Hematopoietic multipotent progenitor cell treated with erythropoietin and hydrocortisone succinate and interleukin-3 and kit ligand, for 8 days (in vitro differentiated cells): ENCODE data around the gene MXD1.
"Not testable (repeated sequence)": the region's sequence is repeated elsewhere in the genome, so short reads cannot be mapped to it uniquely, and the experiment has no call there.

ENCODE experiments used
- DNase-seq: peaks from one replicate; pipeline ENCODE4 v3.0.0-alpha.2; 2015

Gene MXD1

GRCh38 chr2:69933839-69934613, 19.1 kb downstream of the MXD1 start:
- no peak for DNase-seq

DNA sequence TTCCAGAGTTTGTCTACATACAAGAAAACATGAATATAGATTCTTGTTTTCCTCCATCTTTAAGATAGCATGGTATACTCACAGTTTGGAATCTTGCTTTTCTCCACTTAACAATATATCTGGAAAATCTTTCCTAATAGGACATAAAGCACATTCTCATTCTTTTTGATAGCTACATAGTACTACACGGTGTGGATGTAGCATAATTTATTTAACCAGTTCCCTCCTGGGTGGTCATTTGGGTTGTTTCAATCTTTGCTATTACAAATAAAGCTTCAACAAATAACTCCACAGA, 19.7 kb downstream of the MXD1 start:
- DNase-seq = no peak

DNA sequence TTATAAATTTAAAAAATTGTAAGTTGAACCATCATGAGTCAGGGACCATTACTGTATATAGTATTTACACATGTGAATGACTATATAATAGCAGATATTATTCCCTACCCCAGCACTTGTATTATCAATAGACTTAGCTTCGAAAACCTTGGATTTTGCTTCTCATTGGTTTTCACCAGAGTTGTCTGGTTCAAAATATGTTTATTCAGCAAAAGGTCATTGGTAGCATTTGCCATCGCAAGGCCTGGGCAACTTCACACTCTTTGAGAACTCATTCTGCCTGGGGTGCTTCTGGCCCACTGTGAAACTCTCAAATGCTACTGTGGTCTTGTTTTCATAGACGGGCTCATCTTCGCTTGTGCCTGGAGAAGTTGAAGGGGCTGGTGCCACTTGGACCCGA, 20.1 kb downstream of the MXD1 start:
- DNase-seq = no peak

DNA sequence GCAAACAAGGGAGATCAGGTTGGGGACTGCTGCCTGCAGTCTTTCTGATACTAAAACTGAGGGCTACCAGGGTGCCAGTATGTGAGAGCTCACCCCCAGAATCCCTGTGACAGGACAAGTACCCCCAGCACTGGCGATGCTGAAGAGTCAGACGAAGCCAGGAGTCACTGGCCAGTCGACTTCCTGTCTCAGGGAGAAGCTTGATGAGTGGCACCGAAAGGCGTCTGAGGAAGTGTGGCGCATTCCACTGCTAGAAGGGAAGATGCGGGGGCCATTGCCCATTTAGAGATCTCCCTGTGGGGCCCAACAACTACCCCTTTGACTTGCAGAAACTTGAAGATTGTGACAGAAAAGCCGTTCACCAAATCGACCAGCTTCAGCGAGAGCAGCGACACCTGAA, 22.0 kb downstream of the MXD1 start:
- no peak for DNase-seq

DNA sequence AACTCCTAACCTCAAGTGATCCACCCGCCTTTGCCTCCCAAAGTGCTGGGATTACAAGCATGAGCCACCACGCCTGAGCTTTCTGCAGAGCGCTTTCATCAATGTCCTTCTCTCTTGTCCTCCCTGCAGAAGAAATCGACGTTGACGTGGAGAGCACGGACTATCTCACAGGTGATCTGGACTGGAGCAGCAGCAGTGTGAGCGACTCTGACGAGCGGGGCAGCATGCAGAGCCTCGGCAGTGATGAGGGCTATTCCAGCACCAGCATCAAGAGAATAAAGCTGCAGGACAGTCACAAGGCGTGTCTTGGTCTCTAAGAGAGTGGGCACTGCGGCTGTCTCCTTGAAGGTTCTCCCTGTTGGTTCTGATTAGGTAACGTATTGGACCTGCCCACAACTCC, 23.1 kb downstream of the MXD1 start:
- DNase-seq = no peak

DNA sequence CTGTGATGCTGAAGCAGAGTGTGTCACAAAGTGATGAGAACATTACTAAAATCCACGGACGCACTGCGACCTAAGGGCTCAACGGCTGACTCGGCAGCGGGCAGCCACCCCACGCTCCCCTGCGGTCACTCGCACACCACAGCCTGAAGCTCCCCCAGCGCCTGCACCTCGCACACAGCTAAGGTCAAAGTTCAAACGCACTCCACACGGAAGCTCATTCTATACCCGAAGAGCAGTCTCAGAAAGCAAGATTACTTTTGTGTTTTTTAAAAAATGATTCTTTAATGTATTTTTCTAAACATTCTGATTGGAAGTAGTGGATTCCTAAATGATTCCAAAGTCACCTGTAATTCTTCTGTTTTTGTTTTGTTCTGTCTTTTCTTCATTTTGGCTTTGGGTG, 24.8 kb downstream of the MXD1 start:
- no peak for DNase-seq

- DNase-seq = no peak
Measured at GRCh38 chr2:69940691-69941090, 25.8 kb downstream of the MXD1 start.

DNA sequence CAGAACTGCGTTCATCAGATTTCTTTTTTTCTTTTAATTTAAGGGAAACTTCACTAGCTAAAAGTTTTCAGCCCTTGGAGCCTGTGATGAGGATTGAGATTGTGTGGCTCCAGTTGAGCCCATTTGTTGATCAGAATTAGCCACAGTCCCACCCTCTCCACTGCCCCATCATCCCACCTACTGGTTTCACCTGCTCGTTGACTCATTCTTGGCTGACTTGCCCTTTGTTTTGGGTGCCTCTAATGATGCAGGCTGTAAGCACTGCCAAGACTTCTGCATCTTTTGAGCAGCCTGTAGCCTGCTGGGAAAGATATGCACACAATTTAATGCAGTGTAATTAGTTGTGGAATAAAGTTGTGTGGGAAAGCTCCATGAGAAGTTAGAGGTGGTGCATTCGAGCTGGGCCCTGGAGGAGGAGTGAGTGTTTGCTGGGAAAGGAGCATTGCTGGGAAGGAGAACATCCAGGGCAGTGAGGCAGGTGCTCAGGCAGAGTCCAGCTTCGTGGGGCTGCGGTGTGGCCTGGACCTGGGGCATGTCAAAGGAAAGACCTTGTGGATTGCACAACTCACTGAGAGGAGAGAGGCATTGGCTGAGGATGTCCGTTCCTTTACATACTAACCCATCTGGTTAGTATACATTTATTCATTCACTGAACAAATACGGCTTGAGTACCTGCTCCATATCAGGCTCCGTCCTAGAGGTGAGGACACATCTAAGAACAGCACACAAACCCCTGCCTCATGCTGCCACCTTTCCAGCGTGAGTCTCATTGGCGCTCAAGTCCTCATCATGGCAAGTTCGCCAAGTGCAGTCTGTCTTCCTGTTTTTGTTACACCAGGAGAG, 28.3 kb downstream of the MXD1 start:
- no peak for DNase-seq

DNA sequence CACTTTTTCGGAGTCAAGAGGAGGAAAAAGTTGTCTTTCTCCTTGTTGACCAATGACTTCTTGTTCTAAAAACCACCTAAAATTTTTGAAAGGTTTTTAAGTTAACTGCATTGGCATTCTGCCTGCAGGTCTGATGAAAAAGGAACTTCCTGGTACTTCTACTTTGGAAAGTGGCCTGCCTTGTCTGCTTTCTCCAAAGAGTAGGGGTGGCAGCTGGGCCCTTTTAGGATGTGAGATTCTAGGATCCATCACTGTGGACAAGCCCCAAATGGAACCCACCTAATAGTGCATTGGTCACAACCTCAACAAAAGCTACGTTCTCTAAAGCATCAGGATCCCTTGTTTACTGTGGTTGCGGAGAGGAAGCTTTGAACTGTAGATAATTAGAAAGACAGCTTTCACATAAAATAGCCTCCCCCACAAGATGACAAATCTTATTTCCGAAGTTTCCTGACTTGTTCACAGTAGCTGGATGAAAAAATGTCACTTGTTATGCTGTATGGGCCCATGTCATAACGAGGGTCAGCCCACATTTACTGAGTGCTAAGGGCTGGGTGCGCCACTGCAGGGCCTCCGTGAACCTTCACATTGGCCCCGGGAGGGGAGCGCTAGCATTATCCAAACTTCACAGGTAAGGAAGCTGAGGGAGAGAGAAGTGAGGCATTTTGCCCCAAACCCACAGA, 29.1 kb downstream of the MXD1 start:
- DNase-seq = peak; percentile 45

DNA sequence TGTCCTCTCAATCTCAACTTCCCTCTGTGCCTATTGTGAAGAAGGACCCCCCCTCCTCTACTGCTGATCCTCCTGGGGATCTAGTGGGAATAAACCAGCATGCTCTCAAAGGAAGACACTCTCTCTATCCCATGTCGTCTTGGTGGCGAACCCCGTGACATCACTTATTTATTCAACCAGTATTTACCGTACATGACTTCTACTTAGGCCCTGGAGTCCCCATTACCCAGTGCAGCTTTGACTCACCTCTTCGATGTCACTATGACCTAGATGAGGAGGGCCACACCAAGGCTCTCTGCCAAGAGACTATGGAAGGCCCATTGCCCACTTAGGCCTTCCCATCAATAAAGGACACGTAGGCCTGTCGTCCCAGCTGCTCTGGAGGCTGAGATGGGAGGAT, 29.8 kb downstream of the MXD1 start:
- DNase-seq = no peak

DNA sequence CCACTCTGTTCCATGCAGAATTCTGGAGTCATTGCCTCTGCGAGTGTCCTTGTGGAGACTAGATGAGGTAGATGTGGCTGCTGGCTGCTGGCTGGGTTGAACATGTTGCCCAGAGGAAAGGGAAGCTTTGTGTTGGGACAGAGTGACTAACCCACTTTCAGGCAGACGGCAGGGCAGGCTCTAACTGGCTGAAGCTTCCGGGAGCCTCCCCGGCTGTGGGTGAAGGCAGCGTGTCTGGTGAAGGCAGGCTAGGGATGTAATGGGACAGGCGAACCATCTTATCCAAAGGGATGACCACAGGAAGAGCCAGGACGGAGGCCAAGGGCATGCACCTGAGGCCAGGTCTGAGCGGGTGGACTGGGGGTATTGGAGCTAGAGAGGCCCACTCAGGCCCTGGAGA, 30.5 kb downstream of the MXD1 start:
- peak; percentile 47 for DNase-seq

- peak; percentile 40 for DNase-seq
Measured at GRCh38 chr2:69945941-69946340, 31.0 kb downstream of the MXD1 start.

DNA sequence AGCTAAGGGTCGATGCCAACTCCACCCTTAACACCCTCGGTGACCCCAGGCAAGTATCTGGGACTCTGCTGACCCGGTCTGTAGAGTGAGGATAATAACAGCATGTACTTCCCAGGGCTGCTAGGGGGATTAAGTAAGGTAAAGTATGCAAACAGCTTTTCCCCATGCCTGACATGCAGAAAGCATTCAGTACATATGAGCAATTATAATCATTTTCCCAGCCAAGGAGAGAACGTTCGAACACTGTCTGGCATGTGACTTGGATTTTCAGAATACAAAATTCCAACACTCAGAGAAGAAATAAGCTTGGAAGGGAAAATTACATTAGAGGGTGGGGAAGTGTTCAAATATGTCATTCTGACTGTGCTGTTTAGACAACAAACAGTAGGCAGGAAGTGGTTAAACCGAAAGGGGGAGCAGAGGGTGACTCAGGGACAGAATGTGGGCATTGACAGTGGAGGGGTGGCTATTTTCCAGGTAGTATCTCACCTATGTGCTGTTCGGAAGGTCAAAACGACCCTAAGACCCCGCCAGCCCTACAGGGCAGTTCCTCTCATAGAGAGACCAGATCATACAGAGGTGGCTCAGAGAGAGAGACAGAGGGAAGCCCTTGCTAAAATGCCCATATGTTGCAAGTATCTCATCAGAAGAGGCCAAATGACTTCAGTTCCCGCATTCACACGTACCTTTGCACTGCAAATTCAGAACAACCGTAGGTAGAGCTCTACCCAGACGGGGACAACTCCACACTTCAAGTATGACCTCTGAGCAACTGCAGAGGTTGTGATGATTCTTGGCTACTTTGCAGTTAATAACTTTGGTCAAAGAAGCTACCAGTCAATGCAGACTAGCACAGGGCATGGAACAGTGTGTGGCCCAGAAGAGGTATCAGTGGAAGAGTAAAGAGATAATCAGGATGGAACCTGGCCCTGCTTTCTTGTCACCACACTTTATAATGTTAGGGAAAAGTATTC, 31.7 kb downstream of the MXD1 start:
- DNase-seq = peak; percentile 83

DNA sequence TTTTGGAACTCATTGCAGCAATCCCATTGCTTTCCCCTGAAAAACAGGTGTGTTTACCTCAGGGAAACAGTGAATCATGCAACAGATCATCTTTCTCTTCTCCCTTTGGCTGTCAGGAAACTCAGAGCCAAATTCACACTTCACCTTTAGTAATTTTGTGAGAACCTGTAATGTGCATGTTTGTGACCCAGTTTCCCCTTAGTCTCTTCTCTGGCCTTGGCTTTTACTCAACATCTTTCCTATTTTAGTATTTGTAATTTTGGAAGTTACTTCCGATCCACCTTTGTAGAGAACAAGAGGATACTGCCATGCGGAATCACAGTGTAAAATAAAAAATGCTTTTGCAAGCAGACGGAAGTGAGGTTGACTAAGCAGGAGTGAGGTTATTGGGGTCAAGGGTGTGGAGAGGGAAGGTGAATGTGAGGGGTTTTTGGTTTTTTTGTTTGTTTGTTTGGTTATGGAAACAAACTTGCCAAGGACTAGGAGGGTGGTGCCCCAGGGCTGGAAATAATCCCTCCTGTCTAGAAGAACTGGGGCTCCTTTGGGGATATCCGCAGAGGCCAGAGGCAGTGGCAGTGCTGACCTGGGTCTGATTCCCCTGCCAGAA, 32.5 kb downstream of the MXD1 start:
- DNase-seq = no peak

DNA sequence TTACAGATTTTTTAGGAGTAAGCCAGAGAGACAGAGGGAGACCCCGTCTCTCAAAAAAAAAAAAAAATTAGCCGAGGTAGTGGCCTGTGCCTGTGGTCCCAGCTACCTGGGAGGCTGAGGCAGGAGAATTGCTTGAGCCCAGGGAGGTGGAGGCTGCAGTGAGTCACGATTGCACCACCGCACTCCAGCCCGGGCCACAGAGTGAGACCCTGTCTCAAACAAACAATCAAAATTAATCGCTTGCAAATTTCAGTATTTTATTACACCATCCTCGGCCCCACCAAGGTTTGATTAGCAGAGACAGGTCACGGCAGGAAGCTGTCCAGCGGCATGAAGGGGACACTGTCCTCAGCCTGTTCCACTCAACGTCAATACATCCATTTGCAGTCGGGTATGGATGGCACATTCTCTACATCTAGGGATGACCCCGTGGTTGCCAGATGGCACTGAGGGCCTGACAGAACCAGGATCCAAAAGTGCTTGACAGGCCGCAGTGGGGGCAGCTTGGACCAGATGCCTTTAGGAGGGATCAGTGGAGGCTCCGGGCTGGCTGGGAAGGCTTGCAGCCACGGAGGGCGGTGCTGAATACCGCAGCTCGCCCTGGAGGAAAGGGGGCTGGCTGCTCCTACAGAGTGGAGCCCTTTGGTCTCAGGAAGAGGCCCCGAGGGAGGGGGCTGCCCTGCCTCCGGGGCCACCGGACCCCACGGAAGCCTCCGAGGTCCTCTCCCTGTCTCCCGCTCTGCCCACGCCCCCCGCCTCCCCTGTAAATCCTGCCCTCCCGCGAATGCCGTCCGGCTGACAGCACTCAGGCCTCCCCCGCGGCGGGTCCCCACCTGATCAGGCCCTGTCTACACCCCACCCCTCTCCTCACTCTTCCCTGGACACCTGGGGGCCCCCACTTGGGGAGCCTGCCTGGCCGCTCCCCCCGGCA, 33.4 kb downstream of the MXD1 start:
- DNase-seq = no peak

- no peak for DNase-seq
Measured at GRCh38 chr2:69948963-69949645, 34.2 kb downstream of the MXD1 start.

- DNase-seq = no peak
Measured at GRCh38 chr2:69950241-69950640, 35.3 kb downstream of the MXD1 start.

DNA sequence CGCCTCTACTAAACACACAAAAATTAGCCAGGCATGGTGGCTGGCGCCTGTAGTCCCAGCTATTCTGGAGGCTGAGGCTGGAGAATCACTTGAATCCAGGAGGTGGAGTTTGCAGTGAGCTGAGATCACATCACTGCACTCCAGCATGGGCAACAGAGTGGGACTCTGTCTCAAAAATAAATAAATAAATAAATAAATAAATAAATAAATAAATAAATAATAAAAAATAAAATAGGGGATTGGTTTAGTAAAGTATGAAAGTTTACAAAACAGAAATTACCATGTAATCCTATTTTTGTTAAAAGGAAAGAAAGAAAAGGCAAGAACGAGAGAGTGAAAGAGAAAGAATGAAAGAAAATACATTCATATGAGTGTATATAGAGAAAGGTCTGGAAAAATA, 35.8 kb downstream of the MXD1 start:
- DNase-seq = not testable (repeated sequence)

DNA sequence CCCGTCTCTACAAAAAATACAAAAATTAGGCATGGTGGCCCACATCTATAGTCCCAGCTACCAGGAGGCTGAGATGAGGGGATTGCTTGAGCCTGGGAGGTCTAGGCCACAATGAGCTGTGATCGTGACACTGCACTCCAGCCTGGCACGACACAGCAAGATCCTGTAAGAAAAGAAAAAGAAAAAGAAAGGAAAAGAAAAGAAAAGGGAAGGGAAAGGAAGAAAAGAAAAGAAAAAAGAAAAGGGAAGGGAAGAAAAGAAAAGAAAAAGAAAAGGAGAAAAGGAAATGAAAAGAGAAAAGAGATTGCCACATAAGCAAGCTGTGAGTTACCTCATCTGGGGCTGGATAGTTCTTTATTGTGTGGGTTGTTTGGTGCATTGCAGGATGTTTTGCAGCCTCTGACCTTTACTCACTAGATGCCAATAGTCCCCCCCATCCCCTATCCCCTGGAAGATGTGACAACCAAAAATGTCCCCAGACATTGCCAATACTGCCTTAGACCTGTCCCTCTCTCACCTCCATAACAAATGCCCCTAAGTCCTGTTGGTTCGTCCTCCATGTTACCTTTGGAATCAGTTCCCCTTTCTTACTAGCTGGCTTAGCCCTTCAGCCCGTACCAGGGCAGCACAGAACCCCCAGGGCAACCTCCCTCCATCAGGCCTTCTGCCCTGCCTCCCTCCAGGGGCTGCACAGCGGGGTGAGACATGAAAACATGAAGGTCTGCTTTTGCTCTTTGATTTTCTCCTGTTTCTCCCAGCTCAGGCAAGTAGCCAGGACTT, 37.6 kb downstream of the MXD1 start:
- no peak for DNase-seq

DNA sequence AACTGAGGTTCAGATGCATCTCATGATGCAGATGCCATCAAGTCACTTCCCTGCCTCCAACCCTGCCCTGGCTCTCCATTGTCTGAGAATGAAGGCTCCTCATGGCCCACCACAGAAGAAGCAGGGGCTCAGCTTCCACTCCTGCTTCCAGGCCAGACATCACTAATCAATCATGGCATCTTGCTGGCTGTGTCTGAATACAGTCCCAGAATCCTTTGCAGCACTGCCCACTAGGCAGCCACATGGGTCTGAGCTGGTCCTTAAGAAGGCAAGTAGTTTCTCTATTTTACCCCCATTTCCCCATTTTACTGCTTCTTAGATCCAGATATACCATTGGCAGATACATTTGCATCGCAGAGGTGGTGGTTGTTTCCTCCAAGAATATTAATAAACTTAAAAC, 39.2 kb downstream of the MXD1 start:
- no peak for DNase-seq
